PC-3 (cell line): ENCODE data around the gene OR10A3. TPM values are rescaled to one million over a fixed set of nuclear protein-coding genes. Genes with fewer than 3 reads are reported as not detected.

Source experiments
- ATAC-seq: fragments of 200-7000 bp; cut with Tn5 transposase; 2 replicates; pipeline ENCODE4 v1.9.1; 2020; ENCODE audit warnings: mild to moderate bottlenecking, moderate library complexity
- BruUV-seq: library from RNA; stranded (reverse); fragments of 400-500 nt; replicated peaks from 2 replicates; lab custom pipeline; 2021; lab: Mats Ljungman, UMichigan
- CTCF ChIA-PET: fragments of 300-600 bp; sonication (Branson Sonifier 250); formaldehyde crosslinking; loops from one replicate; lab custom pipeline; 2022; ENCODE audit warnings: antibody characterized with exemption; lab: Charles Lee
- POLR2A ChIA-PET: fragments of 300-600 bp; sonication (Branson Sonifier 250); formaldehyde crosslinking; loops from one replicate; lab custom pipeline; 2022; ENCODE audit warnings: antibody characterized with exemption; ENCODE audit not compliant: unreplicated experiment; lab: Charles Lee
- DNase-seq: peaks from one replicate; pipeline ENCODE4 v3.0.0-alpha.2; 2015
- H2AFZ ChIP-seq: fragments of 300-600 bp; sonication (generic); 2 replicates; pipeline ENCODE4 v1.6.0; 2016; ENCODE audit warnings: antibody characterized with exemption, low read length
- H3F3A ChIP-seq: fragments of 300-600 bp; sonication (generic); one replicate; pipeline ENCODE4 v1.6.0; 2017; ENCODE audit warnings: antibody characterized with exemption, low read length, control low read depth, mild to moderate bottlenecking; ENCODE audit not compliant: unreplicated experiment
- H3K27ac ChIP-seq: fragments of 300-600 bp; sonication (generic); 2 replicates; pipeline ENCODE4 v1.5.1; 2016; ENCODE audit warnings: mild to moderate bottlenecking, low read length
- H3K27me3 ChIP-seq: fragments of 300-600 bp; sonication (generic); 2 replicates; pipeline ENCODE4 v1.6.1; 2016; ENCODE audit warnings: low read length, mixed read lengths
- H3K36me3 ChIP-seq: fragments of 300-600 bp; sonication (generic); 2 replicates; pipeline ENCODE4 v1.6.1; 2016; ENCODE audit warnings: low read depth, mixed run types, low read length, mixed read lengths
- H3K4me1 ChIP-seq: fragments of 300-600 bp; sonication (generic); 2 replicates; pipeline ENCODE4 v1.5.1; 2016; ENCODE audit warnings: low read length; ENCODE audit not compliant: insufficient read depth
- H3K4me2 ChIP-seq: fragments of 300-600 bp; sonication (generic); 2 replicates; pipeline ENCODE4 v1.6.0; 2016; ENCODE audit warnings: low read length
- H3K4me3 ChIP-seq: fragments of 300-600 bp; sonication (generic); 2 replicates; pipeline ENCODE4 v1.5.1; 2016; ENCODE audit warnings: mild to moderate bottlenecking, low read length, mixed read lengths
- H3K79me2 ChIP-seq: fragments of 300-600 bp; sonication (generic); 2 replicates; pipeline ENCODE4 v1.6.1; 2017; ENCODE audit warnings: low read length, mixed read lengths
- H3K9ac ChIP-seq: fragments of 300-600 bp; sonication (generic); 2 replicates; pipeline ENCODE4 v1.6.0; 2016; ENCODE audit warnings: mild to moderate bottlenecking, low read length
- H3K9me2 ChIP-seq: fragments of 300-600 bp; sonication (generic); replicated peaks from 2 replicates; pipeline ENCODE4 v1.6.1; 2016; ENCODE audit warnings: mixed run types, low read length, mixed read lengths
- H3K9me3 ChIP-seq: fragments of 300-600 bp; sonication (generic); 2 replicates; pipeline ENCODE4 v1.6.1; 2016; ENCODE audit warnings: low read length, mixed read lengths
- H4K20me1 ChIP-seq: fragments of 300-600 bp; sonication (generic); 2 replicates; pipeline ENCODE4 v1.6.1; 2016; ENCODE audit warnings: low read length, mixed read lengths
- CTCF ChIP-seq: fragments of 300-600 bp; sonication (generic); conservative IDR thresholded peaks from 2 replicates; pipeline ENCODE4 v1.5.1; 2017; ENCODE audit warnings: antibody characterized with exemption, low read depth, mild to moderate bottlenecking, low read length
- EZH2 ChIP-seq: fragments of 300-600 bp; sonication (generic); IDR thresholded peaks from one replicate; pipeline ENCODE4 v1.6.1; 2017; ENCODE audit warnings: antibody characterized with exemption, mild to moderate bottlenecking, low read length; ENCODE audit not compliant: unreplicated experiment
- EZH2phosphoT487 ChIP-seq: fragments of 300-600 bp; sonication (generic); IDR thresholded peaks from 2 replicates; pipeline ENCODE4 v1.6.1; 2018; ENCODE audit warnings: mild to moderate bottlenecking, antibody characterized with exemption, low read length, borderline replicate concordance
- intact Hi-C: fragments of 100-400 bp; cut with micrococcal nuclease; formaldehyde crosslinking; loops from 2 replicates; pipeline ENCODE4 v1.9.0; 2023
- total RNA-seq: library from RNA; depleted of rRNA; stranded (reverse); fragments of >200 nt; gene quantifications from 2 replicates; pipeline ENCODE4 v1.2.3, GENCODE V29; 2014

OR10A3 gene
- total RNA-seq, 1 experiment from 2014 or later = not detected

GRCh38 chr11:7964261-7964660 lies 22.8 kb upstream of the OR10A3 start:
- Histone ChIP-seq H3K27ac (peak overlapping the region; percentile 88), H3K9ac (no peak overlapping the region), H3K27me3 (no peaks in the 10 kb centered on the region), H3F3A (peaks cover 5% of the 10 kb centered on the region), H3K79me2 (no peaks in the 10 kb centered on the region), H3K4me3 (no peak overlapping the region), H3K4me2 (peak overlapping the region; percentile 68; the same call in 1 of the 2 replicates), H3K36me3 (no peaks in the 10 kb centered on the region), H3K9me3 (no peaks in the 10 kb centered on the region), H3K9me2 (no peaks in the 10 kb centered on the region), H3K4me1 (peaks cover 38% of the 10 kb centered on the region), H2AFZ (0 out of 2 replicates have a peak overlapping the region, but pooled peaks have one; percentile 11), H4K20me1 (no peaks in the 10 kb centered on the region)
- ChIA-PET POLR2A (no interaction called here), CTCF (interaction anchor here (0.8 to 1.0 kb wide), 2 partner anchors 23 to 59 kb away, joined by 3 to 5 read pairs; partner anchors contain the start of gene EIF3F)
- DNase-seq = no peak
- intact Hi-C loops = no loop called here
- ATAC-seq = no peak
- no TSS peak for BruUV-seq
- TF ChIP-seq EZH2 (no peak), CTCF (no peak), EZH2phosphoT487 (no peak)

- H3K4me1 ChIP-seq = peaks cover 3% of the 10 kb centered on the region; the same call in 1 of the 2 replicates
- ChIA-PET POLR2A (no interaction called here), CTCF (interaction anchor here (1.0 kb wide), 1 partner anchor 32 kb away, joined by 3 read pairs; the partner anchor contains the start of gene EIF3F)
- ATAC-seq (peak; percentile 82), DNase-seq (peak; percentile 39)
- H3K4me2 ChIP-seq = no peak overlapping the region
- no TSS peak for BruUV-seq
- intact Hi-C loops = no loop called here
- no peak for TF ChIP-seq EZH2
- no peak for TF ChIP-seq EZH2phosphoT487
- no peak for TF ChIP-seq CTCF
- H3K79me2 ChIP-seq = no peaks in the 10 kb centered on the region
- no peaks in the 10 kb centered on the region for H4K20me1 ChIP-seq
- no peaks in the 10 kb centered on the region for H3K9me3 ChIP-seq
- H3F3A ChIP-seq = peaks cover 7% of the 10 kb centered on the region
- H3K27me3 ChIP-seq = no peaks in the 10 kb centered on the region
- no peak overlapping the region for H3K4me3 ChIP-seq
- H3K27ac ChIP-seq = no peak overlapping the region
- H3K9ac ChIP-seq = no peak overlapping the region
- no peaks in the 10 kb centered on the region for H3K9me2 ChIP-seq
- H3K36me3 ChIP-seq = no peaks in the 10 kb centered on the region
- H2AFZ ChIP-seq = no peak overlapping the region
Observed at GRCh38 chr11:7955191-7955590, 13.7 kb upstream of the OR10A3 start.

GRCh38 chr11:7949934-7950333 lies 8.4 kb upstream of the OR10A3 start:
- POLR2A ChIA-PET = interaction anchor here (0.7 kb wide), 1 partner anchor 28 kb away, joined by 3 read pairs; no protein-coding TSS in a partner anchor

More at GRCh38 chr11:7949934-7950333, 8.4 kb upstream of the OR10A3 start:
- intact Hi-C loops = no loop called here
- Histone ChIP-seq H3K9me2 (no peaks in the 10 kb centered on the region), H3K27ac (no peak overlapping the region), H2AFZ (no peak overlapping the region), H3K9ac (no peak overlapping the region), H3K36me3 (no peaks in the 10 kb centered on the region), H3K27me3 (no peaks in the 10 kb centered on the region), H3F3A (peaks cover 3% of the 10 kb centered on the region), H3K79me2 (no peaks in the 10 kb centered on the region), H3K9me3 (no peaks in the 10 kb centered on the region), H3K4me3 (no peak overlapping the region), H3K4me2 (no peak overlapping the region), H4K20me1 (no peaks in the 10 kb centered on the region), H3K4me1 (0 out of 2 replicates have a peak, but pooled peaks cover 3% of the 10 kb centered on the region)
- ATAC-seq (no peak), DNase-seq (no peak)
- CTCF ChIA-PET = no interaction called here
- BruUV-seq = no TSS peak
- TF ChIP-seq EZH2 = no peak
- no peak for TF ChIP-seq CTCF
